Left cardiac atrium (tissue), 4 donors: ENCODE results near the gene TTC9B. TPM values are rescaled to one million over a fixed set of nuclear protein-coding genes. Genes with fewer than 3 reads are reported as not detected.
A peak's percentile ranks its signal among the peaks of the same experiment; 100 is the strongest.
"Not testable (repeated sequence)": the region's sequence is repeated elsewhere in the genome, so short reads cannot be mapped to it uniquely, and the experiment has no call there.

ENCODE experiments used
- ATAC-seq, 2 donors: fragments of 200-7000 bp; cut with Tn5 transposase; one replicate each; pipeline ENCODE4 v1.9.1; 2020; ENCODE audit warnings: mild to moderate bottlenecking in 2 of 2, moderate library complexity in 2 of 2
- DNase-seq: peaks from one replicate; pipeline ENCODE4 v3.0.0-alpha.2; 2020
- intact Hi-C, 2 donors: fragments of 100-400 bp; cut with DNase I; formaldehyde crosslinking; loops; one replicate each; pipeline versions ENCODE4 v1.14.1 to v1.15.1; 2022 to 2023
- total RNA-seq, 2 donors: library from RNA; stranded (reverse); fragmentation: NEBNext Ultra II Directional; extraction: Animal tissue kit (Norgen Biotek cat#: 25700); gene quantifications; one replicate each; pipeline ENCODE4 v1.2.1, GENCODE V29; 2021
- donor health status: DM: no; HTN: yes; CAD: no.
- donor health status: DM: no; HTN: yes; CAD: no; lungs with severe emphysema.
- donor health status: DM: yes; HTN: yes; CAD: no.
- donor health status: Dilated cardiomyopathy.

Gene TTC9B
- total RNA-seq, 2 donors from 2014 or later, result not detected

GRCh38 chr19:40191836-40192646 is 26.1 kb downstream of the TTC9B start:
- ATAC-seq, result peak; percentile 12 to 13
- intact Hi-C loops, result no loop called here
- peak; percentile 51 for DNase-seq

- intact Hi-C loops, result no loop called here
- ATAC-seq (peak; percentile 95 to 97), DNase-seq (peak; percentile 84)
These were observed 27.0 kb downstream of the TTC9B start, which contains the start of gene MAP3K10 for GRCh38 chr19:40190891-40191835. MAP3K10 (plus strand) TSS chr19:40191426; CDS start chr19:40192032, 606 bp downstream.

- no peak for DNase-seq
- ATAC-seq, result no peak
- intact Hi-C loops, result no loop called here
These were observed 33.9 kb downstream of the TTC9B start for GRCh38 chr19:40184273-40184672.

DNA sequence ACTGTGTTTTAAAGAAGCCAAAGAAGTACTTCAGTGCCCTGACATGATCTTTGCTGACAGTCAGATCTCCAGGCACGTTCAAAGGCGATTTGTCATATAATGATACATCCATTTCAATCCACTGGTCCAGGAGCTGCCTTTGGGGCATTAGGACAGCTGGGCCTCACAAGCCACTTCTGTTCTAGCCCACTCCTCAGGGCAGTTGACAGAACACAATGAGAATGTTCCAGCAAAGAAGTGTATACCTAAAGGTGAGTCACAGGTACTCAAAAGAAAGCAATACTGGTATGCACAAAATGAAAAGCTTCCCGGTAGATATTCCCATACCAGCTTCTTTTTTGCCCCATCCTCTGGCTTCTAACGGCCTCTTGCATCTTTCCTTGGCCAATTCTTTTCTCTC is 39.4 kb downstream of the TTC9B start:
- ATAC-seq, result no peak
- DNase-seq, result no peak
- intact Hi-C loops, result no loop called here

GRCh38 chr19:40177286-40178070 is 40.7 kb downstream of the TTC9B start:
- intact Hi-C loops, result no loop called here
- DNase-seq (no peak), ATAC-seq (no peak)

DNA sequence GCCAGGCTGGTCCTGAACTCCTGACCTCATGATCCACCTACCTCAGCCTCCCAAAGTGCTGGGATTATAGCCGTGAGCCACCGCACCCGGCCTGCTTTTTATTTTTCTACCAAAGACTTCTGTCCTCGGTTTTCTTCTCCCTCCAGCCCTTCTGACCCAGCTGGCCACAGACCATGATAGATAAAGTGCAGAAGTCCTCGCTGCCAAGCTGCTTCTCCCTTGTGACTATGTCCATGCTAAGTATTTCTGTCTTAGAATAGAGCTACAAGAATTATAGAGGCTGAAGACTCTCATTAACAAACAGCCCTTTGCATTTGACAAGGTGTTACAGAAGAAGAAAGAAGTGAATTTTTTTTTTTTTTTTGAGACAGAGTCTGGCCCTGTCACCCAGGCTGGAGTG is 42.4 kb downstream of the TTC9B start:
- no peak for DNase-seq
- intact Hi-C loops, result no loop called here
- peak in 1 of 2 donors; percentile 84 for ATAC-seq

DNA sequence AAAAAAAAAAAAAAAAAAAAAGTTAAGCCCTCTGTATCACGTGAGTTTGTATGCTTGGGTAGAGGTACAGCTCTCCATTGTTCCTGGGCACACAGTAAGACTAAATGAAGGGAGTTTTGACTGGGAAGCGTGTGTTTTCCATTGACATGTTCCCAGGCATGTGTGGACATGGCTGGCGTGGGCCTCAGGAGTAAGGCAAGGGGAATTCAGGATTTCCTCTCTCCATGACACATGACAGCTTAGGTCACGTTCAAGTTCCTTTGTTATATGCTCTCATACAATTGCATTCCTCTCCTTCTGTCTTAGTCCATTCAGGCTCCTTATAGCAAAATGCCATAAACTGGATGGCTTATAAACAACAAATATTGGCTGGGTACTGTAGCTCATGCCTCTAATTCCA is 44.1 kb downstream of the TTC9B start:
- no peak for ATAC-seq
- DNase-seq, result no peak
- intact Hi-C loops, result no loop called here

DNA sequence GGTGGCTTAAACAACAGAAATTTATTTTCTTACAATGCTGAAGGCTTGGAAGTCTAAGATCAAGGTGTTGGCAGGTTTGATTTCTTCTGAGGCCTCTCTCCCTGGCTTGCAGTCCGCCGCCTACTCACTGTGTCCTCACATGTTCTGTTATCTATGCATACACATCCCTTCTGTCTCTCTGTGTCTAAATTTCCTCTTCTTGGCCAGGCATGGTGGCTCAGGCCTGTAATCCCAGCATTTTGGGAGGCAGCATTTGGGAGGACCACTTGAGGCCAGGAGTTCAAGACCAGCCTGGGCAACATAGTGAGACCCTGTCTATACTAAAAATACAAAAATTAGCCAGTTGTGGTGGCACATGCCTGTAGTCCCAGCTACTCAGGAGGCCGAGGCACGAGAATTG is 46.9 kb downstream of the TTC9B start:
- intact Hi-C loops, DNase-seq, ATAC-seq: not testable (repeated sequence)

GRCh38 chr19:40170303-40170989 is 47.7 kb downstream of the TTC9B start:
- intact Hi-C loops, ATAC-seq, DNase-seq: not testable (repeated sequence)

- DNase-seq, intact Hi-C loops, ATAC-seq: not testable (repeated sequence)
These were observed 48.5 kb downstream of the TTC9B start for GRCh38 chr19:40169482-40170302.

Other genes starting within 250 kb of the TTC9B start
- gene PSMC4, start 247.2 kb downstream of the TTC9B start, total RNA-seq, result 10 to 100 TPM; 62.3 to 79.1 TPM
- gene ZNF546, start 221.3 kb downstream of the TTC9B start, total RNA-seq, result 1 to 10 TPM; 5.3 to 6.8 TPM
- 10 to 100 TPM; 27.6 to 28.3 TPM for gene ZNF780B, start 162.2 kb downstream of the TTC9B start, total RNA-seq
- gene ZNF780A, start 127.4 kb downstream of the TTC9B start, total RNA-seq, result 10 to 100 TPM; 10.5 to 13.0 TPM
- 10 to 100 TPM; 17.3 to 19.9 TPM for gene MAP3K10, start 27.0 kb downstream of the TTC9B start, total RNA-seq
- under 1 TPM; 0.15 to 0.31 TPM for gene CCNP, start 8.3 kb upstream of the TTC9B start, total RNA-seq
- 100 to 1,000 TPM; 110 to 119 TPM for gene AKT2, start 67.0 kb upstream of the TTC9B start, total RNA-seq
- 100 to 1,000 TPM in 1 of 2 donors, 10 to 100 TPM in 1; 96.5 to 127 TPM for gene C19orf47, start 130.0 kb upstream of the TTC9B start, total RNA-seq
- gene PLD3, start 130.3 kb upstream of the TTC9B start, total RNA-seq, result 100 to 1,000 TPM; 193 to 202 TPM
- under 1 TPM; 0.09 to 0.10 TPM for gene HIPK4, start 171.8 kb upstream of the TTC9B start, total RNA-seq
- 1 to 10 TPM; 2.8 to 3.6 TPM for gene PRX, start 195.0 kb upstream of the TTC9B start, total RNA-seq
- 10 to 100 TPM in 1 of 2 donors, 1 to 10 TPM in 1; 9.4 to 17.0 TPM for gene SERTAD1, start 207.6 kb upstream of the TTC9B start, total RNA-seq
- 10 to 100 TPM; 29.1 to 41.2 TPM for gene SERTAD3, start 226.0 kb upstream of the TTC9B start, total RNA-seq
- 100 to 1,000 TPM in 1 of 2 donors, 10 to 100 TPM in 1; 72.7 to 112 TPM for gene BLVRB, start 247.4 kb upstream of the TTC9B start, total RNA-seq
- gene SPTBN4, start 248.6 kb upstream of the TTC9B start, total RNA-seq, result 1 to 10 TPM; 3.4 to 4.8 TPM